Liver (tissue), 9 donors: ENCODE results near the gene NDNF. TPM values are rescaled to one million over a fixed set of nuclear protein-coding genes. Genes with fewer than 3 reads are reported as not detected.

Experiments
- DNase-seq: peaks from one replicate; pipeline ENCODE4 v3.0.0-alpha.2; 2017; ENCODE audit warnings: low spot score
- H3K27ac ChIP-seq, 2 donors: one replicate each; pipeline ENCODE4 v1.7.0; 2013; ENCODE audit warnings: inconsistent platforms in 2 of 2, low read length in 2 of 2, control low read depth in 1 of 2, low read depth in 1 of 2, mild to moderate bottlenecking in 1 of 2
- H3K27me3 ChIP-seq, 4 donors: one replicate each; pipeline versions ENCODE4 v1.6.1 to v1.7.0; 2013; ENCODE audit warnings: low read length in 3 of 4, inconsistent platforms in 1 of 4, mild to moderate bottlenecking in 1 of 4, moderate library complexity in 1 of 4; ENCODE audit not compliant: control insufficient read depth in 4 of 4, insufficient read depth in 4 of 4
- H3K36me3 ChIP-seq, 4 donors: one replicate each; pipeline versions ENCODE4 v1.6.1 to v1.7.0; 2013; ENCODE audit warnings: low read length in 3 of 4, mild to moderate bottlenecking in 3 of 4, low read depth in 1 of 4, moderate library complexity in 1 of 4; ENCODE audit not compliant: control insufficient read depth in 4 of 4, insufficient read depth in 3 of 4
- H3K4me1 ChIP-seq, 4 donors: one replicate each; pipeline versions ENCODE4 v1.6.1 to v1.7.0; 2013; ENCODE audit warnings: low read length in 3 of 4, mild to moderate bottlenecking in 3 of 4, moderate library complexity in 1 of 4; ENCODE audit not compliant: control insufficient read depth in 4 of 4, insufficient read depth in 4 of 4
- H3K4me3 ChIP-seq, 3 donors: one replicate each; pipeline versions ENCODE4 v1.6.1 to v1.7.0; 2013; ENCODE audit warnings: low read length in 3 of 3, control low read depth in 1 of 3, low read depth in 1 of 3, mild to moderate bottlenecking in 1 of 3
- H3K9ac ChIP-seq, 2 donors: one replicate each; pipeline ENCODE4 v1.7.0; 2013; ENCODE audit warnings: low read length in 2 of 2, mild to moderate bottlenecking in 2 of 2, moderate library complexity in 2 of 2, control low read depth in 1 of 2, low read depth in 1 of 2
- H3K9me3 ChIP-seq, 4 donors: one replicate each; pipeline versions ENCODE4 v1.6.1 to v1.7.0; 2013; ENCODE audit warnings: low read length in 3 of 4; ENCODE audit not compliant: control insufficient read depth in 4 of 4
- ATF3 ChIP-seq: IDR thresholded peaks from 2 replicates; pipeline ENCODE4 v1.6.1; 2016; ENCODE audit warnings: antibody characterized with exemption
- EGR1 ChIP-seq, 2 donors: IDR thresholded peaks; 2 replicates each; pipeline ENCODE4 v1.6.1; 2016 to 2018; ENCODE audit warnings: antibody characterized with exemption in 2 of 2, low read depth in 2 of 2
- FOXA1 ChIP-seq: IDR thresholded peaks from 2 replicates; pipeline ENCODE4 v1.6.1; 2016; ENCODE audit warnings: antibody characterized with exemption
- FOXA2 ChIP-seq: IDR thresholded peaks from 2 replicates; pipeline ENCODE4 v1.6.1; 2016; ENCODE audit warnings: antibody characterized with exemption
- GABPA ChIP-seq, 2 donors: IDR thresholded peaks in 1 of 2; conservative IDR thresholded peaks in 1 of 2; 2 replicates each; pipeline ENCODE4 v1.6.1; 2016; ENCODE audit warnings: antibody characterized with exemption in 2 of 2, mild to moderate bottlenecking in 1 of 2, moderate library complexity in 1 of 2
- HNF4A ChIP-seq, 2 donors: conservative IDR thresholded peaks; 2 replicates each; pipeline ENCODE4 v1.6.1; 2016; ENCODE audit warnings: antibody characterized with exemption in 2 of 2, mild to moderate bottlenecking in 2 of 2
- HNF4G ChIP-seq: IDR thresholded peaks from 2 replicates; pipeline ENCODE4 v1.6.1; 2016; ENCODE audit warnings: antibody characterized with exemption
- JUND ChIP-seq, 2 donors: IDR thresholded peaks; 2 replicates each; pipeline ENCODE4 v1.6.1; 2016; ENCODE audit warnings: antibody characterized with exemption in 2 of 2
- MAX ChIP-seq: IDR thresholded peaks from 2 replicates; pipeline ENCODE4 v1.6.1; 2016; ENCODE audit warnings: antibody characterized with exemption
- NR2F2 ChIP-seq: IDR thresholded peaks from 2 replicates; pipeline ENCODE4 v1.6.1; 2016; ENCODE audit warnings: antibody characterized with exemption
- RAD21 ChIP-seq, 2 donors: IDR thresholded peaks; 2 replicates each; pipeline ENCODE4 v1.6.1; 2016; ENCODE audit warnings: antibody characterized with exemption in 2 of 2, mild to moderate bottlenecking in 2 of 2
- RXRA ChIP-seq, 2 donors: IDR thresholded peaks; 2 replicates each; pipeline ENCODE4 v1.6.1; 2017 to 2018; ENCODE audit warnings: antibody characterized with exemption in 2 of 2, mild to moderate bottlenecking in 1 of 2
- SP1 ChIP-seq: IDR thresholded peaks from 2 replicates; pipeline ENCODE4 v1.6.1; 2018; ENCODE audit warnings: antibody characterized with exemption, mild to moderate bottlenecking
- TAF1 ChIP-seq: conservative IDR thresholded peaks from 2 replicates; pipeline ENCODE4 v1.6.1; 2016; ENCODE audit warnings: antibody characterized with exemption, mild to moderate bottlenecking
- YY1 ChIP-seq: IDR thresholded peaks from 2 replicates; pipeline ENCODE4 v1.6.1; 2016; ENCODE audit warnings: antibody characterized with exemption, mild to moderate bottlenecking
- WGBS: extraction: QIAGEN DNeasy Blood & Tissue Kit; methylation state at CpG from one replicate; pipeline ENCODE4 v1.1.7; 2013; 5-methylcytosine and 5-hydroxymethylcytosine counted together
- polyA plus RNA-seq, 2 donors: library from polyadenylated mRNA; stranded (reverse) in 1 of 2; unstranded in 1 of 2; fragments of 200-250 nt in 1 of 2; fragments of >200 nt in 1 of 2; fragmentation: Nextera tagmentation in 1 of 2; extraction: Ambion mirVana in 1 of 2; gene quantifications; one replicate each; pipeline versions ENCODE4 v1.2.1 to v1.2.3, GENCODE V29; 2013 to 2015
- total RNA-seq, 2 donors: library from RNA; depleted of rRNA; stranded (reverse); fragments of >200 nt; gene quantifications; one replicate each; pipeline ENCODE4 v1.2.3, GENCODE V29; 2014
- TF ChIP-seq, protein P1 (sequence below): IDR thresholded peaks from 2 replicates; pipeline ENCODE4 v1.6.1; 2016; ENCODE audit warnings: antibody characterized with exemption
- TF ChIP-seq, protein P2 (sequence below): IDR thresholded peaks from 2 replicates; pipeline ENCODE4 v1.6.1; 2016; ENCODE audit warnings: antibody characterized with exemption, mild to moderate bottlenecking
- TF ChIP-seq, protein P3 (sequence below): fragments of 150-350 bp; IDR thresholded peaks from 2 replicates; pipeline ENCODE4 v1.5.1; 2017; ENCODE audit warnings: improper control_type of control experiment, low read depth, low read length; ENCODE audit not compliant: missing input control
- donor health status: healthy.
- donor health status: healthy.
- donor health status: healthy.
- donor health status: healthy.
- donor health status: healthy.

Gene NDNF
- total and polyA plus RNA-seq, 4 donors: 0.05 to 0.37 (median 0.13) TPM

GRCh38 chr4:121094297-121094966 lies 22.1 kb upstream of the NDNF start:
- TF ChIP-seq FOXA1: no peak
- TF ChIP-seq, protein P1, sequence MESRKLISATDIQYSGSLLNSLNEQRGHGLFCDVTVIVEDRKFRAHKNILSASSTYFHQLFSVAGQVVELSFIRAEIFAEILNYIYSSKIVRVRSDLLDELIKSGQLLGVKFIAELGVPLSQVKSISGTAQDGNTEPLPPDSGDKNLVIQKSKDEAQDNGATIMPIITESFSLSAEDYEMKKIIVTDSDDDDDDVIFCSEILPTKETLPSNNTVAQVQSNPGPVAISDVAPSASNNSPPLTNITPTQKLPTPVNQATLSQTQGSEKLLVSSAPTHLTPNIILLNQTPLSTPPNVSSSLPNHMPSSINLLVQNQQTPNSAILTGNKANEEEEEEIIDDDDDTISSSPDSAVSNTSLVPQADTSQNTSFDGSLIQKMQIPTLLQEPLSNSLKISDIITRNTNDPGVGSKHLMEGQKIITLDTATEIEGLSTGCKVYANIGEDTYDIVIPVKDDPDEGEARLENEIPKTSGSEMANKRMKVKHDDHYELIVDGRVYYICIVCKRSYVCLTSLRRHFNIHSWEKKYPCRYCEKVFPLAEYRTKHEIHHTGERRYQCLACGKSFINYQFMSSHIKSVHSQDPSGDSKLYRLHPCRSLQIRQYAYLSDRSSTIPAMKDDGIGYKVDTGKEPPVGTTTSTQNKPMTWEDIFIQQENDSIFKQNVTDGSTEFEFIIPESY: no peak
- no peak for TF ChIP-seq HNF4G
- WGBS: 78% methylated on average over 3 of the region's 3 CpGs
- no peaks in the 10 kb centered on the region for H3K27me3 ChIP-seq
- H3K4me3 ChIP-seq: no peak overlapping the region
- H3K9ac ChIP-seq: no peak overlapping the region
- H3K9me3 ChIP-seq: no peaks in the 10 kb centered on the region
- no peak overlapping the region for H3K27ac ChIP-seq
- no peaks in the 10 kb centered on the region for H3K4me1 ChIP-seq
- no peak for DNase-seq
- no peaks in the 10 kb centered on the region for H3K36me3 ChIP-seq

GRCh38 chr4:121093261-121093660 lies 20.9 kb upstream of the NDNF start:
- Histone ChIP-seq H3K27ac (no peak overlapping the region), H3K4me1 (no peaks in the 10 kb centered on the region), H3K4me3 (no peak overlapping the region), H3K27me3 (no peaks in the 10 kb centered on the region), H3K9me3 (no peaks in the 10 kb centered on the region), H3K9ac (no peak overlapping the region), H3K36me3 (no peaks in the 10 kb centered on the region)
- TF ChIP-seq HNF4A (conservative IDR thresholded peaks at IDR 0.05) (no peak), NR2F2 (no peak), FOXA2 (no peak), YY1 (no peak), ATF3 (no peak), JUND (IDR thresholded peaks at IDR 0.05) (no peak), TAF1 (no peak), RAD21 (IDR thresholded peaks at IDR 0.05) (no peak), RXRA (IDR thresholded peaks at IDR 0.05) (no peak), EGR1 (IDR thresholded peaks at IDR 0.05; ENCODE audit: low read depth in 2 of 2) (no peak), SP1 (no peak), MAX (no peak), FOXA1 (no peak), GABPA (IDR thresholded peaks at IDR 0.05 in 1 of 2, conservative IDR thresholded peaks at IDR 0.05 in 1 of 2) (no peak), HNF4G (no peak)
- TF ChIP-seq, protein P1: no peak
- TF ChIP-seq, protein P2, sequence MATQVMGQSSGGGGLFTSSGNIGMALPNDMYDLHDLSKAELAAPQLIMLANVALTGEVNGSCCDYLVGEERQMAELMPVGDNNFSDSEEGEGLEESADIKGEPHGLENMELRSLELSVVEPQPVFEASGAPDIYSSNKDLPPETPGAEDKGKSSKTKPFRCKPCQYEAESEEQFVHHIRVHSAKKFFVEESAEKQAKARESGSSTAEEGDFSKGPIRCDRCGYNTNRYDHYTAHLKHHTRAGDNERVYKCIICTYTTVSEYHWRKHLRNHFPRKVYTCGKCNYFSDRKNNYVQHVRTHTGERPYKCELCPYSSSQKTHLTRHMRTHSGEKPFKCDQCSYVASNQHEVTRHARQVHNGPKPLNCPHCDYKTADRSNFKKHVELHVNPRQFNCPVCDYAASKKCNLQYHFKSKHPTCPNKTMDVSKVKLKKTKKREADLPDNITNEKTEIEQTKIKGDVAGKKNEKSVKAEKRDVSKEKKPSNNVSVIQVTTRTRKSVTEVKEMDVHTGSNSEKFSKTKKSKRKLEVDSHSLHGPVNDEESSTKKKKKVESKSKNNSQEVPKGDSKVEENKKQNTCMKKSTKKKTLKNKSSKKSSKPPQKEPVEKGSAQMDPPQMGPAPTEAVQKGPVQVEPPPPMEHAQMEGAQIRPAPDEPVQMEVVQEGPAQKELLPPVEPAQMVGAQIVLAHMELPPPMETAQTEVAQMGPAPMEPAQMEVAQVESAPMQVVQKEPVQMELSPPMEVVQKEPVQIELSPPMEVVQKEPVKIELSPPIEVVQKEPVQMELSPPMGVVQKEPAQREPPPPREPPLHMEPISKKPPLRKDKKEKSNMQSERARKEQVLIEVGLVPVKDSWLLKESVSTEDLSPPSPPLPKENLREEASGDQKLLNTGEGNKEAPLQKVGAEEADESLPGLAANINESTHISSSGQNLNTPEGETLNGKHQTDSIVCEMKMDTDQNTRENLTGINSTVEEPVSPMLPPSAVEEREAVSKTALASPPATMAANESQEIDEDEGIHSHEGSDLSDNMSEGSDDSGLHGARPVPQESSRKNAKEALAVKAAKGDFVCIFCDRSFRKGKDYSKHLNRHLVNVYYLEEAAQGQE: no peak
- TF ChIP-seq, protein P3, sequence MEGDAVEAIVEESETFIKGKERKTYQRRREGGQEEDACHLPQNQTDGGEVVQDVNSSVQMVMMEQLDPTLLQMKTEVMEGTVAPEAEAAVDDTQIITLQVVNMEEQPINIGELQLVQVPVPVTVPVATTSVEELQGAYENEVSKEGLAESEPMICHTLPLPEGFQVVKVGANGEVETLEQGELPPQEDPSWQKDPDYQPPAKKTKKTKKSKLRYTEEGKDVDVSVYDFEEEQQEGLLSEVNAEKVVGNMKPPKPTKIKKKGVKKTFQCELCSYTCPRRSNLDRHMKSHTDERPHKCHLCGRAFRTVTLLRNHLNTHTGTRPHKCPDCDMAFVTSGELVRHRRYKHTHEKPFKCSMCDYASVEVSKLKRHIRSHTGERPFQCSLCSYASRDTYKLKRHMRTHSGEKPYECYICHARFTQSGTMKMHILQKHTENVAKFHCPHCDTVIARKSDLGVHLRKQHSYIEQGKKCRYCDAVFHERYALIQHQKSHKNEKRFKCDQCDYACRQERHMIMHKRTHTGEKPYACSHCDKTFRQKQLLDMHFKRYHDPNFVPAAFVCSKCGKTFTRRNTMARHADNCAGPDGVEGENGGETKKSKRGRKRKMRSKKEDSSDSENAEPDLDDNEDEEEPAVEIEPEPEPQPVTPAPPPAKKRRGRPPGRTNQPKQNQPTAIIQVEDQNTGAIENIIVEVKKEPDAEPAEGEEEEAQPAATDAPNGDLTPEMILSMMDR: no peak
- no peak for DNase-seq
